AG08396 (cell line): ENCODE results near the gene MTHFSD.

Experiments used
- DNase-seq: peaks from one replicate; pipeline ENCODE4 v3.0.0; 2012; ENCODE audit warnings: low spot score, mixed read lengths

The MTHFSD gene

DNA sequence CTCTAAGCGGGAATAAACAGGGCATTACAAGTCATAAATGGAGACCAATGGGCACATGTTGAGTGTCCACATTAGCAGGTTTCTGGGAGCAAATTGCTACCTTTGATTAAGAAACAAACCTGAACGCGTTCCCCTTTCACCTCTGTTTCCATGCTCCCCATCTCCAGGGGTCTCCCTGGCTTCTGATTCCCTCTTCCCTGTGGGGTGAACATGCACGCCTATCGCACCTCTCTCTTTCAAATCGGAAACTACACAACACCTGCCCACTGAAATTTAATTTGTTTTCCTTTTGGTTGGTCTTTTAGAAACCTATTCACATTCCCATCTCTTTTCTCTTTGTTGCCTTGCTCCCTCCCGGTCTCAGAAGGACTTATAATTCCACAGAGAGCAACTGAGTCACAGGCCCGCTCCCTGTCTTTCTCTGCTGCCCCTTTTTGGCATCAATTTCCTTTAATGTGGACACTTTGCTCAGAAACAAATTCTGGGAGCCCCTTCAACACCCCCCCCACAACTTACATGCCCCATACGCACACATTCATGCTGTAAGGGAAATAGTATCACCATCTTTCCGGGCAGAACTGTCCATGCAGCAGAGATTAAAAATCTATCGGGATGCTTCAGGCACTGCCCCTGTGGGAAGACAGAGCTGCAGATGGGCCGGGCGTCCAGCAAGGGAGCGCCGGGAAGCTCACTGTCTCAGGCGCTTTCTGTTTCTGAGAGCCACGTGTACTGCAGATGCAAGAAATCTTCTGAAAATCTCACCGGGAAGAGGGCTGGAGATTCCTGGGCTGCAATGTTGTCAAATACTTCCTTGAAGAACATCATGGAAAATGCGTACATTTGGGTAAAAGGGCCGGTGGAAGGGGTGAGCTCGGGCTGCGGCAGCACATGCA lies 51.9 kb downstream of the MTHFSD start:
- DNase-seq, result peak; percentile 54

DNA sequence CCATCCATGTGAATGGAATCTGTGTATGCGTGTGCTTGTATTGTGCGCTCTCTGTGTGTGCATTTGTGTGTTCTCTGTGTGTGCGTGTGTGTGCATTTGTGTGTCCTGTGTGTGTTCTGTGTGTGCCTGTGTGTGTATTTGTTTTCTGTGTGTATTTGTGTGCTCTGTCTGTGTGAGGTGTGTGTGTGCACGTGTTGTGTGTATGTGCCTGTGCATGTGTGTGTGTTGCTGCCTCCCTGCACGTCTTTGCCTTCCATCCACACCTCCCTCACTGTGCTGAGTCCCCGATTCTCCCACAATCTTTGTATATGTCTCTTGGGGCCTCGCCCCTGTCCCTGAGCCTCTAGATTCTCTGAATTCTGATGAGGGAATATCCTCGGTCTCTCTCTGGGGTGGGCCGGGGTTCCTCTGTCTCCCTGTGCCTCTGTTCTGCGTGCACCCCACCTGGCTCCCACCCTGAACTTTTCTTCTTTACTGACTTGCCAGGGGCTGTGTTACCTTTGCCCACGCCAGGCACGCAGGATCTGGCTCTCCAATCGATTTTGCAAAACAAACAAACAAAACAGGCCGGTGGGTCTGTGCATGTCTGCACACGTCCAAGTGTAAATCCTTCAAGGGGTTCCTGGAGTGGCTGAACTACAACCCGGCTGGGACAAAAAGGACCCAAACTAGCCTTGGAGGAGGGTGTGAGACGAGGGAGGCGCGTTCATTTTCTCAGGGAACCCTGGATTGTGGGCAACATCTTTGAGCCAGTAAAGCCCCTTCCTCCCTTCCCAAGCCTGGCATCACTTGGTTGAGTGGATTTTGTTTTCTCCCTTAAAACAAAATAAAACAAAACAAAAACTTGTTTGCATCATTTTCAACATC lies 52.8 kb downstream of the MTHFSD start:
- no peak for DNase-seq

DNA sequence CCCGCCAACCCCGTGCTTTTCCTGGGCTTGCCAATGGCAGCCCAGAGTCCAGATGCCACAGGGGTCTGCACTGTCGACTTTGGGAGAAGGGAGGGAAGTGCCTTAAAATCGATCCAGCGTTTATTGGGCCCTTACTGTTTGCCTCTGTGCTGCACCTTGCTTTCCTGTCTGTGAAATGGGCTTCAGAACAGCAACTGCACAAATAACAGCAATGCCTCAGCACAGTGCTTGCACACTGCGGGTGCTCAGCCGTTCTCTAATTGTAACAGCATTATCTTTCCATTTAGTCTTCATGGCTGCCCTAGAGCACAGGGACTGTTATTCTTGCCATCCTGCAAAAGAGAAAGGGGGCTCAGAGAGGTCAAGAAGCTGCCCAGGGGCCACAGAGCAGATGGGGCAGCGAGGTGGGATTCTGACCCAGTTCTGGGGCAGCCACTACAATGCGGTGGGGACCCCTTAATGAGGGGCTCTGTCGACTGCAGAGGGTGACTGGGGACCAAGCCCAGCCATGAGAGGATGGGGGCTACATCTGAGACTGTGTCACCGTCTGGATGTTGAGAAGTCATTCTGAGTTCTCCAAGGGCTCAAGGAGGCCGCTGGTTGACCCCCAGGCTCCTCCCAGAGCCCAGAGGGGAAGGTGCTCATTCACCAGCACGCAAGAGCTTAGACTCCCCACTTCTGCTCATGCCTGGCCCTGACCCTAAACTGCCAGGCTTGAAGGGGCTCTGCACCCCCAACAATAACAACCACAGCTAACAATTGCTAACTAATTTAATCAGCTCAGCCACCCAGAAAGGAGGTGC lies 54.1 kb downstream of the MTHFSD start:
- DNase-seq, result no peak

DNA sequence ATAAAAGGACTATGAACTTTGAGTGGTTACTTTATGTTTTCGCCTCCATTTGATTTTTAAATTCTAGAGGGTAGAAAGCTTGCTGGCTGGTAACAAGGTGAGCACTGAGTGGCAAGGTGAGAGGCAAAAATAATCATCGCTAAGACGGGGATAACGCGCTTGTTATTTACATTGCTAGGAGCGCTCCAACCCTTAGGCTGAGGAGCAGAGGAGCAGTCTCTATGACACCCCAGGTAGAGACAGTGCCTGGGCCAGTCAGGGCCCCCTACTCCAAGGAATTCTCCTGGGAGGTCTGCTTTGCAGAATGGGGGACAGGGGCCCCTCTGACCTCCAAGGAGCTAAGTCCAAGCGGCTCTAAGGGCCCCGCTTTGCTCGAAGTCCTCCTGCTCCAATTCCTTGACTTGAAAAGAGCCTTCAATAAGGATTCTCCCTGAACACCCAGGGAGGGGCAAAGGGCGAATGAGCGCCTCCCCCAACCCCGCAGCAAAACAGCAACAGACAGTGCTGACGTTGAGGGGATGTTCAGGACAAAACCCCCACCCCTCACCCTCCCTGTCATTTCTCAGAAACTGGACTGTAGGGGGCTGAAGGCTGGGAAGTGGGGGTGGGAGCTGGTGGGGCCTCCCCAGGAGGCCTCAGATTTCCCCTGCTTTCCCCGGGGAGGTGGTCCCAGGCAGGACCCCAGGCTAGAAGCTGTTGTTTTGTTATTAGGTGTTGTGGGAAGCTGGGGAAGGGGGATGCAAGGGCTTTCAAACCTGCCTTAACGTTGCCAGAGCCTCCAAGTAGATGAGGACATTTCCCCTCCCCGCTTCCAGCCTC lies 54.9 kb downstream of the MTHFSD start:
- DNase-seq, result no peak

DNA sequence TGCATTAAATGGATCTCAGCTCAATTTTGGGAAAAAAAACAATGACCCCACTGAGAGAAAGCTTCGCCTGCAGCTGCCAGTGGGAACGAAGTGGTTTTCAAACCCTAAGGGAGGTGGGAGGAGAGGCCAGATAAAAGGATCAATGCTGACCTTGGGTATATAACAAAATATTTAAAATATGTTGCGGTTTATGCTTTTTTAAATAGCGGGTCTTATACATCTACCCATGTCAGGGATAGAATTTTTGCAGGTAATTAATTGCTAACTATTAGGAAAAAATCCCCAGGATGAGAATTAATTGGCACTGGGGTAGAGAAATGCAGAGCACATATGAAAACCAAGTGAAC lies 55.6 kb downstream of the MTHFSD start:
- DNase-seq, result no peak

DNA sequence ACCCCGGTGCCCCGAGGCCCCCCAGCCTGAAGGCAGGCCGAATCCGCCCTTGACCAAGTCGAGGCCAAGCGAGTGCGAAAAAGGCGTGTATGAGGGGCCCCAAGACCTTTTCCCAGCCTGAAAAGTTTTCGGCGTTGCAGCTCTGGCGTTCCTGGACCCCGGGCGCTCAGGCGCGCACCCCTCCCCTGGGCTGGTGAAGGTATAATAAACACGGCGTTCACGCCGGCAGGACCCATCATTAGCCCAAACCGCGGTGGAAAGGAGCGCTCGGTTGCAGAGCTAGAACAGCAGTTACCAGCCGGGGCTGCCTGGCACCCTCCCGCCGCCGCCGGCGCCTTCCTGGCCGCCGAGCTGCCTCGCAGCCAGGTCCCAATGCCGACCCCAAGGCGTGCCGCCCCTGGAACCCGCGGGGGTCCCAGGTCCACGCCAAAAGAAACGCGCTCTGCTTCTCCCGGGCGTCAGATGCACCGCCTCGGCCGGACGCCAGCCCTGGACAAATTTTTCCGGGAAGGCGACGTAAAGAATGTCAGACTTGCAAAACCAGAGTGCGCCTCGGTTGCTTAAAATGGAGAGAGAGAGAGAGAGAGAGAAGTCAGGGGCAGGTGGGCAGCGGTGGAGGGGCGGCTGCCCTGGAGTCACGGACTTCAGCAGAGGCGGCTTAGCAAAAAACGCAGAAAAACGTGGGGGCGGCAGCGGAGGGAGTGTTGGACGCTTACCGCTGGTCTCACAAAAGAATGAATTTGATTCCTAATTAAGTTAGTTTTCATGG lies 56.2 kb downstream of the MTHFSD start:
- peak; percentile 65 for DNase-seq

DNA sequence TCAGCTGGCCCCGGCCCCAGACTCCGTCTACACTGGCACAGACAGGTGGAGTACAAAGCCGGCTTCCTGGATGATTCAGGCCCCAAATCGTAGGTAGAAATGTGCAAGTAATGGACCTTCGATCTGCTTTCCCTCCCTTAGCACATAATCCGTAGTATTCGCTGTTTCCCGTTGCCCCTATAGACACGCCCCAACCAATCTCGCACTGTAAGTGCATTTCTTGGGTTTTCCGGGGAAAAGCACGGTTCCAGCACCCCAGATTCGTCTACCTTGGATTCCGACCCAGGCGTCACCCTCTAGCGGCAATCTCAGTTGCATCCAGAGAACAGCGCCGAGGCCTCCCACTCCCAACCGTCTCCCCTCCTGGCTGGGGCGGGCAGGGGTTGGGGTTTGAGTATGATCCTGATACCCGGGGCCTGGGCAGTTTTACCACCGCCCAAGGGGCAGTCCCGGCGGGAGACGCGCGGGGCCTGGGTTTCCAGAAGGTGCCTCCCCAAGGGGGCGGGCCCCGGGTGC lies 56.8 kb downstream of the MTHFSD start:
- DNase-seq, result peak; percentile 45

DNA sequence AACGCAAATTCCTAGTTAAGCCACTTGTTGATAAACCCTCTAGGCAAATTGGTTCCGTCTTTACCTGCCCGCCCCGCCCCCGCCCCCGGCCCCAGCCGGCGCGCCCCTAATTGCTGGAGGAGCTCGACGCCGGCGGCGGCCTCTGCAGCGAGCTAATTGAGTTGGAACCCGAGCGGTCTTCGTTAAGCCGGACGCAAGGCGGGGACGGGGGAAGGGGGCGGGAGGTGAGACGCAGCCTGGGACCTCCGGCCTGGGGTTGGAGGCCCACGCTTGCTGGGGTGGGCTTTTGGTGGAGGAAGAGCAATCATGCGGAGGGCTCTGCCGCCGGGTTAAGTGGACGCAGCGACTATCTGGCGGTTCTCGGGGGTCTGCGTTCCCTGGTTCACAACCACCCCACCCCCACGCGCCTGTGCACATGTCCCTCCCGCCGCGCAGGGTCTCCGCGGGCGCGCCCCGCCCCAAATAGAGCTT lies 57.4 kb downstream of the MTHFSD start:
- no peak for DNase-seq

DNA sequence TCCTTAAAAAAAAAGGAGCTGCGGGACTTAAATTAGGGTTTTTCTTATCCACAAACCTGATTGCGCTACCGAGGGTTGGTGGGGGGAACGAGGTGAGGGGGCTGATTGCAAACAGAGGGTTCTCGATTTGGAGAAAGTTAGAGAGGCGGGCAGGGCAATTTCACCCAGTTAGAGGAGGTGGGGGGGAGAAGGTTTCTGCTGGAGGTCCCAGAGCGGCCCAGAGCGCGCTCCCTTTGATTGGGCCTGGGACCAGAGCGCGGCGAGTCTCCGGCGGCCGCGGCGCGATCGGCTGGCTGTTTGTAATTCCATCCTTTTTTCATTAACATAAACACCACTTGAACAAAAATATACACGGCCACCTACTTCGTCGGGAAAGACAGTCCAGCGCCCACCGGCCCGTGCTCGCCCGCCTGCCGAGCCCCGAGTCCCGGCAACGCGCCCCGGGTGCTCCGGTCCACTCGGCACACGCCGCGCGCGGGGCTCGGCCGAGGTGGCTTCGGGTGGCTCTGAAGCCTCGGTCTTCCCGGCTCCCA lies 58.0 kb downstream of the MTHFSD start:
- peak; percentile 69 for DNase-seq

DNA sequence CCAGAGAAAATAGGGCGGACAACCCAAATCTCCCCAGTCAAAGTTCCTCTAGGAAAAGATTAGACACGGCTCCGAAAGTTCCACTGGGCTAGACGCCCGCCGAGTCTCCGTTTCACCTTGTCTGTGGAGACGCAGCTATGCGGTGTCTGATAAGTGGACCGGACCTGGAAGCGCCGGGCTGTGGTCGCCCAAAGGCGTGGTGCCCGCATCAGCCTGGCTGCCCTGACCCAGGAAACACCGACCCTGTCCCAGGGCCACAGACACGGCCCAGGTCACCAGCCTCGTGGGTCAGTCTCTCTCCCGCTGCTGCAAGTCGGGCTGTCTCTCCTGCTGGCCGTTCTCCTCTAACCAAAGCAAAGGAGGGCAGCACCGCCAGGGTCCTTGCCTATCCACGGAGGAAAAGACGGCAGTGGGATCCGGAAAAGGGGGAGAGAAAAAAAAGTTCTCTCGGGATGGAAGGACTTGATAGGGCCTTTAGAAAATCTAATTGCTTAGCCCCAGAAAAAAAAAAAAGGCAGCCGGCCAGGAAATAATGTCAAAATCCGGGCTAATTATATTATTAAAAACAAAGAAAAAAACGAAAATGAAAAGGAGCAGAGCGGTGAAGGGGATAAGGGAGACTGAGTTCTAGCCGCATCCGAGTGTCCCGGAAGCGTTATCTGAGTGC lies 58.6 kb downstream of the MTHFSD start:
- no peak for DNase-seq

DNA sequence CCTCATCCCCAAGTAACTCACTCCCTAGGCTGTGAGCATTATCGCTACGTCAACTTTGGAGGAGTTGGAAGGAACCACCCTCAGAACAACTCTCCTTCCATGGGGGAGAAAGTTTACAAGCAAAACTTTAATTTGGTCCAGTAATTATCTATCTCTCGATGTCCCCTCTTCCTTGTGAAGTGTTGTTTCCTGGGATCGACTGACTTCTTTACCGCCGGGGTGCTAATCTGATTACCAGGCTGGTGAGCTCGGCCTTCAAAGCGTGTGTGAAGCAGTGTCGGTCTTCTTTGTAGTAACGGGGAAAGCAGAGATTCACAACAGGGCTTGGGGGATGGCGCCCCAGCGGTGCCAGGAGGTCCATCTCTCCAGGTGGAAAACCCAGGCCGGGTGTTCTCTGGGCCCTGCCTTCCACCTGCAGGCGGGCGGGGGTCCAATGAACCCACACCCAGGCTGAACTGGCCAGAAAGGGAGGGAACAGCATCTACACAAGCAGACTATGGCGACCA lies 59.2 kb downstream of the MTHFSD start:
- DNase-seq, result no peak

DNA sequence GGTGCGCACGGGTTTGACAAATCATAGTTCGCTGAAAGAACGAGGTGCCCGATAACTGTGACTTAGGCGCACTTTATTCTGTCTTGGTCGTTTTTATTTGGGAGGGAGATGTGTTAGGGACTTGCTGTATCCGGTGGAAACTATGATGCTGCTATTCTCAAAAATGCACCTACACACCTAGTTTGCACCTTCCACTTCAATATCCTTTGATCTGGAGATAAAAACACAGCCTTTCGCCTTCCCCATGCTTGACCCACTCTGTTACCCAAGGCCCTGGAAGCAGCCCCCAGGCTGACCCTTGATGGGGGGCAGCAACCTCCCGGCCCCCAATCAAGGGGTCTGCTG lies 59.7 kb downstream of the MTHFSD start:
- no peak for DNase-seq

DNA sequence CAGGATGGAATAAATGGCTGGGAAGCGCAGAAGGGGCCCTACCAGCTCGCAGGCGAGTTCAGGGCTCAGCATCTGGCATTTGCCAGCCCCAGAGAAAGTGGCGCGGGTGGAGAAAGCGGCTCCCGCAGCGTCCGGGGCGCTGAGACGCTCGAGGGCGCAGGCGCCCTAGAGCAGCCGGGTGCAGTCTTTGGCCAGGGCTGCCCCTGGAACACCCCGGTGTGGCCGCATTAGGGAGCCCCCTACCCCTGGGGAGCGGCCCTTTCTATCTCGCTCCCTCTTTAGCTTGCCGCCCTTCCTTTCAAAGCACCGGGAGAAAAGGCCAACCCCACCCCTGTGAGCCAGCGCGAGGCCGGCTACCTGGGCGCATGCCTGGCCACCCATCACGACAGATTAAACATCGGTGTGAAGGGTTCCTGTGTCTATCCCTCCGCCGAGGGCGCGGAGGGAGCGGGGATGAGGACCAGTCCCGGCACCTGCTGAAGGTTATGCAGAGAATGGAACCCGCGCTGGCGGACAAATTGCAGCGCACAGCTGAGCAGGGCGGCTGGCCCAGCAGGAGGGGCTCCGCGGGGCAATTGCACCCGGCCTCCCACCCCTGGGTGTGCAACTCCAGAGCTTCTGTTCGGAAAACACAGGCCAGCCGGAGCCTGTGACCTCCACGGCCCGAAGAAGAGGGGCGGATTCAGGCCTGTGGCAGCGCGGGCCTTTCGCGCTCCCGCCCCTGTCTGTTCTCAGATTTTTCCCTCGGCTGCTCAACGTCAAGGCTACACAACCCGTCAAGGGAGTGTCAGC lies 60.3 kb downstream of the MTHFSD start:
- DNase-seq, result no peak

DNA sequence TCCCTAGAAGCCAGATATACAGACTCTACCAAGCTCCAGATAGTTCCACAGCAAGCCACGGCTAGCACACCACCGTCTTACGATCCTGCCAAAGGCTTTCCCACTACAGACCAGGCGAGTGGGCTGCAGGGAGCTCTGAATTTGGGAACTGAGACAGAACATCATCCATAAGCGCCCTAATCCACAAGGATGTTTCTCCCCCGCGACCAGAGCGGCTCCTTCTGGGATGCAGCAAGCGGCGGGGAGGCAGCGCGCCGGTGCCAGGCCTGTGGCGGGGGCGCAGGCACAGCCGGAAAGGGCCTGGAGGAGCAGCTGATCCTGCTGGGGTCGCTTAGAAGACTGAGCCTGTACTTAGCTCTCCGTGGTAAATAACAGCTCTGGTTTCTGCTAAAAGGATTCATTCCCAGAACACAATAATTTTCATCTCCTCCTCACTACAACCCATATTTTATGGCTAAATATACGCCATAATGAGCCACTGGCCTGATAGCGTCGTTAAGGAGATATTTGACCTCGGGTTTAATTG lies 60.9 kb downstream of the MTHFSD start:
- DNase-seq, result no peak

DNA sequence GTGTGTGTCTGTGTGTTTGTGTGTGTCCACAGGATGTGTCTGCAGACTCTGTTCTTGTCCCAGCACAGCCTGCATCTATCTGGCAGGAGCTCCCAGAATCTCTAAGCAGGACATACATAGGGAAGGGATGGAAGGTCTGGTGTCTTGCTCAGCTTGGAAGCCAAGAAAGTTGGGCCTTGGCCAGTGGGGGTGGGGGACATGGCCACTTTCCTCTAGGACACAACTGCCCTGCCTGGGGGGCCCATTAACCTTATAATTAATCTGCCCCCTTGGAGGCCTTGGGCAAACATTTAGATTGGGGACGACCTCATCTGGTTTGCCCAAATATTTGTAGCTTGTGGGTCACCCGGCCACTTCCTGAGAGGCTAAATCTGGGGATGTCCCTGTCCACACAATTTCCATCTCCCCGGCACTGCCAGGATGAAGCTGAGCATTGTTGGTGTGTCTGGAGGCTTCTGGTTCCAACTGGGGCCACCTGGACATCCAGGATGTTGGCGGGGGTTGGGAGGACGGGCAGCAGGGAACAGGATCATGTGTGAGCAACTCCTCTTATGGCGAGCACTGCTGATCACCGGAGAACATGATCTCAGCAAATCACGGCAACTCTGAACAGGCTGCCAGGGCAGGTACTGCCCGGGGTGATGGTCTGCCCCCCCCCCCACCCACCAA lies 61.9 kb downstream of the MTHFSD start:
- no peak for DNase-seq

DNA sequence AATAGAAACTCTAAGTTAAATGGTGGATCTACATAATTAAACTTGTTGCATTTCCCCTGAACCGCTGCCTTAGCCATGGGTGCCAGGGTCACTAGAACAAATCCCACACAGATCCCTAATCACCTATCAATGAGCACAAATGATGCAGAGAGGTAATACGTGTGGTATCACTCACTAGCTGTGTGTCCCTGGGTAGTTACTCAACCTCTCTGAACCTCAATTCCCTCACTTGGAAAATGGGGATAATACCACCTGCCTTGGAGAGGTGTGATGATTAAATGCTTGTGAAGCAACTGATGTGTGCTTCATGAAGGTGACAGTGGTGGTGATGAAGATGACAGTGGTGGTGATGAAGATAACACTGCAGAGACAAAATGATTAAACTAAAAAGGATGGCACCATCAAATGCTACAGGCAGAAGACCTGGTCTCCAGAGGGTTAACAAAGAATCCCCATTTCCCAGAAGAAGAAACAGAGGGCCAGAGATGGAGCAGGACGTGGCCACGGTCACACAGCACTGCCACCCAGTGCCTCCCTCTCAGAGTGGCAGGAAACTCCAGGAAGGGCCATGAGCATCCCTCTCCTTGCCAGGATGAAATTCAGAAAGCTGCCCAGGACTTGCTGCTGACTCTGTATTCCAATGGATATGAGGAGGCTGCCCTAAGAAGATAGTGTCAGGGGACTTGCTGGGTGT lies 62.6 kb downstream of the MTHFSD start:
- no peak for DNase-seq

DNA sequence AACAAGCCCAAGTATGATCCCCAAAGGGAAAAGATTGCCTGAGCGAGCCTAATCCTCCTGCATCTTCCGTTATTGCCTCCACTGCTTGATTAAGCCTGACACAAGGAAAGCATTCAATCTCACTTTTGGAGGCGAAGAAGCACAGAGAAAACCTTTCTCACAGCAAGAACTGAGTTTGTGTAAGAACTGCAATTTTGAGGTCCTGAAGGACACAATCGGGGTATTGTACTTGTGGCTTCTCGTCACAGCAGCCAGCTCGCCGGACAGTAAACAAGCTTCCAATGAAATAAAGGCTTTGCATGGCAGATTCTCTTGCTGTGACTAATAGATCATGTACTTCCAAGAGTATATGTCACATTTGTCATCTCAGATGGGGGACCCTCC lies 63.4 kb downstream of the MTHFSD start:
- no peak for DNase-seq
